Activated naive CD4-positive, alpha-beta T cell treated with anti-CD3 and anti-CD28 coated beads, Interleukin-2, amount 10 ng/mL, durations not matched to agents 7 days and 5 days (primary cell): ENCODE data around the gene FAM83F.

Experiments used
- CTCF ChIA-PET: fragments of 350-600 bp; sonication (Branson Sonifier 250); formaldehyde crosslinking; loops from one replicate; lab custom pipeline; 2021; ENCODE audit warnings: antibody characterized with exemption; lab: Charles Lee
- DNase-seq: peaks from one replicate; pipeline ENCODE4 v3.0.0-alpha.2; 2020
- H3K27ac Mint-ChIP-seq: one replicate; pipeline ENCODE4 v1.8.0; 2021; ENCODE audit warnings: mild to moderate bottlenecking, moderate library complexity, mixed read lengths
- H3K27me3 Mint-ChIP-seq: one replicate; pipeline ENCODE4 v1.8.0; 2021; ENCODE audit warnings: mild to moderate bottlenecking, mixed read lengths
- H3K36me3 Mint-ChIP-seq: one replicate; pipeline ENCODE4 v1.8.0; 2021; ENCODE audit warnings: mixed read lengths
- H3K4me1 Mint-ChIP-seq: one replicate; pipeline ENCODE4 v1.8.0; 2021; ENCODE audit warnings: mixed read lengths
- H3K4me3 Mint-ChIP-seq: one replicate; pipeline ENCODE4 v1.8.0; 2021; ENCODE audit warnings: mild to moderate bottlenecking, moderate library complexity, mixed read lengths
- H3K9me3 Mint-ChIP-seq: one replicate; pipeline ENCODE4 v1.8.0; 2021; ENCODE audit warnings: mixed read lengths

The FAM83F gene

GRCh38 chr22:40070701-40071100 lies 75.9 kb downstream of the FAM83F start:
- Mint-ChIP-seq H3K9me3 (no peaks in the 10 kb centered on the region), H3K27ac (no peak overlapping the region), H3K36me3 (peaks cover 6% of the 10 kb centered on the region), H3K27me3 (no peaks in the 10 kb centered on the region), H3K4me3 (no peak overlapping the region), H3K4me1 (peaks cover 24% of the 10 kb centered on the region)
- no peak for DNase-seq
- CTCF ChIA-PET = interaction anchor here (1.4 kb wide), 1 partner anchor 277 kb away, joined by 3 read pairs; no protein-coding TSS in a partner anchor

DNA sequence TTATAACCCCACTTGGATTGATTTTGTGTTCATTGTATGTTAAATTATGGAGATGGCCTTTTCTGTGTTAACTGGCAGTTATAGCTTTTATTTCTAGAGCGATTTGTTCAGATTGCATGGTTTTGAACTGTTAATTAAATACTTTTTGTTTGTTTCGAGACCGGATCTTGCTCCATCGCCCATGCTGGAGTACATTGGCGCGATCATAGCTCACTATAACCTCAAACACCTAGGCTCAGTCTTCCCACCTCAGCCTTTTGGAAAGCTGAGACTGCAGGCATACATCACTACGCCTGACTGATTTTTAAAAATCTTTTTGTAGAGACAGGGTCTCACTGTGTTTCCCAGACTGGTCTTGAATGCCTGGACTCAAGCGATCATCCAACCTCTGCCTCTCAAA lies 77.0 kb downstream of the FAM83F start:
- DNase-seq = no peak
- H3K4me3 Mint-ChIP-seq = no peak overlapping the region
- no peak overlapping the region for H3K27ac Mint-ChIP-seq
- CTCF ChIA-PET = no interaction called here
- H3K4me1 Mint-ChIP-seq = peaks cover 29% of the 10 kb centered on the region
- no peaks in the 10 kb centered on the region for H3K9me3 Mint-ChIP-seq
- no peaks in the 10 kb centered on the region for H3K27me3 Mint-ChIP-seq
- H3K36me3 Mint-ChIP-seq = peaks cover 6% of the 10 kb centered on the region

- Mint-ChIP-seq H3K4me1 (peaks cover 22% of the 10 kb centered on the region), H3K27ac (no peak overlapping the region), H3K9me3 (no peaks in the 10 kb centered on the region), H3K27me3 (no peaks in the 10 kb centered on the region), H3K4me3 (no peak overlapping the region), H3K36me3 (peaks cover 6% of the 10 kb centered on the region)
- DNase-seq = no peak
- CTCF ChIA-PET = no interaction called here
Measured at GRCh38 chr22:40076702-40077645, 82.2 kb downstream of the FAM83F start.

DNA sequence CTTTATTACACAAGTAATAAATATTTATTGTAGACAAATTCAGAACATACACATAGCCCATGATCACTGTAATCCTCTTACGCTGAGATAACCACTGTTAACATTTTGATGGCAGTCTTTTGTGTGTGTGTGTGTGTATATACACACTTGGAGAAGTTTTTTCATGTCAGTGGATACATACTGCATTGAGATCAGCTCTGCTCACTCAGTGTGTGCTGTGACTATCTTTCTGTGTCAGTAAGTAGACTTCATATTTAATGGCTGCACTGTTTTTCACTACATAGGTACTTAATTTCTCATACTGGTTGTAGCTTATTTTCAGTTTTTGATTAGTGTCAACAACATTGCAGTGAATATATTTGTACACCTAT lies 82.9 kb downstream of the FAM83F start:
- Mint-ChIP-seq H3K36me3 (peaks cover 6% of the 10 kb centered on the region), H3K27me3 (no peaks in the 10 kb centered on the region), H3K9me3 (no peaks in the 10 kb centered on the region), H3K27ac (no peak overlapping the region), H3K4me3 (no peak overlapping the region), H3K4me1 (peaks cover 22% of the 10 kb centered on the region)
- CTCF ChIA-PET = no interaction called here
- DNase-seq = no peak

DNA sequence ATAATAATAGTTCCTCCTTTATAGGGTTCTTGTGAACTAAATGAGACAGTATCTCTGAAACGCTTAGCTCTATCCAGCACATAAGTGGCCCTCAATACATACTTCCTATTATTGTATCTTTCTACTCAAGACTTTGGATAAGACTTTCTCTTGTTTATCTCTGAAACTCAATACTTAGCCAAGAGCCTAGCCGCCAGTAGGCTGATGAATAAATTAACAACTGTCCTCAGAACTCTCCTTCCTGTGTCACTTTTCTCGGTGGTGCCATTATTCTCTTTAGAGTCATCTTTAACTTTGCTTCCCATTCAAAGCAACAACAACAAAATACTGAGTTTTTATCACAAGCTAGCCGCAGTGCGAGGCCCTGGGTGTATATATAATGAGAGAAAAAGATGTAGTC lies 86.9 kb downstream of the FAM83F start:
- CTCF ChIA-PET = no interaction called here
- peaks cover 4% of the 10 kb centered on the region for H3K36me3 Mint-ChIP-seq
- H3K9me3 Mint-ChIP-seq = no peaks in the 10 kb centered on the region
- no peak overlapping the region for H3K4me3 Mint-ChIP-seq
- DNase-seq = no peak
- H3K27me3 Mint-ChIP-seq = no peaks in the 10 kb centered on the region
- no peak overlapping the region for H3K27ac Mint-ChIP-seq
- peaks cover 10% of the 10 kb centered on the region for H3K4me1 Mint-ChIP-seq

GRCh38 chr22:40082184-40082583 lies 87.4 kb downstream of the FAM83F start:
- Mint-ChIP-seq H3K4me3 (no peak overlapping the region), H3K36me3 (peaks cover 4% of the 10 kb centered on the region), H3K27ac (no peak overlapping the region), H3K9me3 (no peaks in the 10 kb centered on the region), H3K27me3 (no peaks in the 10 kb centered on the region), H3K4me1 (peaks cover 6% of the 10 kb centered on the region)
- no peak for DNase-seq
- CTCF ChIA-PET = no interaction called here

GRCh38 chr22:40083794-40084193 lies 89.0 kb downstream of the FAM83F start:
- Mint-ChIP-seq H3K4me3 (no peak overlapping the region), H3K27me3 (no peaks in the 10 kb centered on the region), H3K36me3 (peaks cover 4% of the 10 kb centered on the region), H3K4me1 (peaks cover 7% of the 10 kb centered on the region), H3K27ac (no peak overlapping the region), H3K9me3 (no peaks in the 10 kb centered on the region)
- no peak for DNase-seq
- CTCF ChIA-PET = no interaction called here

DNA sequence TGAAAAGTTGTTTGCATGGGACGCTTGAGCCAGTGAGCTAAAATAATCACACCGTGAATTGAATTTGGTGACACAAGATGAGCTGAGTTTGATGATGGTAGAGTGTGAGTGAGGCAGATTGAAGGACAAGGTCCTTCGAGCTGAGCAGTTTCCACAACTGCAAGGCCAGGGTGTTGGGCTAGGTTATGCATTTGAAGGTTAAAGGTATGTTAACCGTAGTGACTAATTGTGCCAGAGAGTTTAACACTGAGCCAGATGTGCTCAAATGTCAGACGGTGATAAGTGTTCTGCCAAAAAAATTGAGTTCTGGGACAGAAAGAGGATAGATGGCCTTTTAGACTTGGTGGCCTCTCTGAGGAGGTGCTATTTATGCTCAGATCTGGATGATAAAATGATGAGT lies 89.5 kb downstream of the FAM83F start:
- Mint-ChIP-seq H3K9me3 (no peaks in the 10 kb centered on the region), H3K36me3 (peaks cover 4% of the 10 kb centered on the region), H3K4me3 (no peak overlapping the region), H3K27me3 (no peaks in the 10 kb centered on the region), H3K27ac (no peak overlapping the region), H3K4me1 (peaks cover 8% of the 10 kb centered on the region)
- DNase-seq = no peak
- CTCF ChIA-PET = no interaction called here

DNA sequence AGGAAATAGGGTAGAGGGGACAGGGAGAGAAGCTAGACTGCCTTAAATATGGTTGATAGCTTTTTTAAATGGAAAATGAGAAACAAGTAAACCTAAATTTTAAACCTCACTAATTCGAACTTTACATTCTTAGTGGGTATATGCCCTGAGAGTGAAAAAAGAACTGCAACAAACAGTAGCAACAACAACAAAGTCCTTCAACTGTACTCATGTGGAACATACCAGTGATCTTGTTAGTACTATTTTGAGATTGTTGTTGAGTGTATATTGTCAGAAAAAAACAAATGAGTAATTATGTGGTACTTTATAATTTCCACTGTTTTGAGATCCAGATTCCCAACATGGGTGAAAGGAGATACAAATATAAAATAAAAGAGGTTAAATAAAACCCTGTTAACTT lies 94.1 kb downstream of the FAM83F start:
- Mint-ChIP-seq H3K27me3 (no peaks in the 10 kb centered on the region), H3K27ac (no peak overlapping the region), H3K4me1 (peaks cover 37% of the 10 kb centered on the region), H3K9me3 (no peaks in the 10 kb centered on the region), H3K36me3 (peaks cover 3% of the 10 kb centered on the region), H3K4me3 (no peak overlapping the region)
- CTCF ChIA-PET = interaction anchor here (1.4 kb wide), 1 partner anchor 19 kb away, joined by 3 read pairs; no protein-coding TSS in a partner anchor
- no peak for DNase-seq
